CD4-positive, CD25-positive, alpha-beta regulatory T cell (primary cell): Measurements from ENCODE around the gene SLC25A13. TPM values are rescaled to one million over a fixed set of nuclear protein-coding genes. Genes with fewer than 3 reads are reported as not detected.
A peak's percentile ranks its signal among the peaks of the same experiment; 100 is the strongest.

ENCODE experiments used
- ATAC-seq, 2 donors: fragments of 150-1000 bp; cut with Tn5 transposase; one replicate each; pipeline ENCODE4 v1.10.0; 2021; ENCODE audit warnings: low read depth in 2 of 2, moderate number of reproducible peaks in 2 of 2, moderate library complexity in 1 of 2
- DNase-seq, 3 donors: peaks; one replicate each; pipeline versions ENCODE4 v3.0.0 to v3.0.0-alpha.2; 2012 to 2022; ENCODE audit warnings: mixed read lengths in 1 of 3
- H3K27ac ChIP-seq: one replicate; pipeline ENCODE4 v1.7.0; 2013; ENCODE audit warnings: mild to moderate bottlenecking, low read length; ENCODE audit not compliant: insufficient read depth, poor library complexity, severe bottlenecking
- H3K27me3 ChIP-seq: one replicate; pipeline ENCODE4 v1.7.0; 2013; ENCODE audit warnings: low read length; ENCODE audit not compliant: control insufficient read depth, insufficient read depth
- H3K36me3 ChIP-seq: one replicate; pipeline ENCODE4 v1.7.0; 2013; ENCODE audit warnings: mild to moderate bottlenecking, low read length, moderate library complexity; ENCODE audit not compliant: control insufficient read depth, insufficient read depth
- H3K4me1 ChIP-seq: 2 replicates; pipeline ENCODE4 v1.7.0; 2013; ENCODE audit warnings: mild to moderate bottlenecking, low read length; ENCODE audit not compliant: insufficient read depth, control insufficient read depth, poor library complexity, severe bottlenecking
- H3K4me3 ChIP-seq: one replicate; pipeline ENCODE4 v1.7.0; 2013; ENCODE audit warnings: low read depth, mild to moderate bottlenecking, low read length, moderate library complexity
- H3K9me3 ChIP-seq, 2 experiments: 1 replicate in 1 of 2; 2 replicates in 1 of 2; pipeline ENCODE4 v1.7.0; 2013; ENCODE audit warnings: low read length in 2 of 2, mild to moderate bottlenecking in 1 of 2, moderate library complexity in 1 of 2; ENCODE audit not compliant: control insufficient read depth in 2 of 2
- H3K27ac Mint-ChIP-seq, 3 donors: one replicate each; pipeline ENCODE4 v1.8.0; 2020 to 2022; ENCODE audit warnings: mild to moderate bottlenecking in 3 of 3, mixed read lengths in 3 of 3, moderate library complexity in 2 of 3
- H3K27me3 Mint-ChIP-seq: one replicate; pipeline ENCODE4 v1.8.0; 2022; ENCODE audit warnings: mild to moderate bottlenecking, mixed read lengths
- H3K36me3 Mint-ChIP-seq: one replicate; pipeline ENCODE4 v1.8.0; 2020; ENCODE audit warnings: mixed read lengths
- H3K4me1 Mint-ChIP-seq, 4 donors: one replicate each; pipeline ENCODE4 v1.8.0; 2020 to 2022; ENCODE audit warnings: mixed read lengths in 4 of 4, mild to moderate bottlenecking in 1 of 4
- H3K4me3 Mint-ChIP-seq, 4 donors: one replicate each; pipeline ENCODE4 v1.8.0; 2020 to 2022; ENCODE audit warnings: mild to moderate bottlenecking in 4 of 4, mixed read lengths in 4 of 4, moderate library complexity in 3 of 4
- H3K9me3 Mint-ChIP-seq, 7 donors: one replicate each; pipeline ENCODE4 v1.8.0; 2020 to 2022; ENCODE audit warnings: mixed read lengths in 7 of 7, mild to moderate bottlenecking in 3 of 7, moderate library complexity in 2 of 7
- polyA plus RNA-seq, 4 donors: library from polyadenylated mRNA; unstranded; fragments of 300-500 nt; fragmentation: Illumina TruSeq; gene quantifications; one replicate each; pipeline ENCODE4 v1.2.3, GENCODE V29; 2021
- total RNA-seq: library from RNA; stranded (reverse); gene quantifications from one replicate; pipeline ENCODE4 v1.2.3, GENCODE V29; 2022

Gene SLC25A13
- total and polyA plus RNA-seq, 5 donors from 2014 or later = 7.6 to 14.5 (median 8.7) TPM

DNA sequence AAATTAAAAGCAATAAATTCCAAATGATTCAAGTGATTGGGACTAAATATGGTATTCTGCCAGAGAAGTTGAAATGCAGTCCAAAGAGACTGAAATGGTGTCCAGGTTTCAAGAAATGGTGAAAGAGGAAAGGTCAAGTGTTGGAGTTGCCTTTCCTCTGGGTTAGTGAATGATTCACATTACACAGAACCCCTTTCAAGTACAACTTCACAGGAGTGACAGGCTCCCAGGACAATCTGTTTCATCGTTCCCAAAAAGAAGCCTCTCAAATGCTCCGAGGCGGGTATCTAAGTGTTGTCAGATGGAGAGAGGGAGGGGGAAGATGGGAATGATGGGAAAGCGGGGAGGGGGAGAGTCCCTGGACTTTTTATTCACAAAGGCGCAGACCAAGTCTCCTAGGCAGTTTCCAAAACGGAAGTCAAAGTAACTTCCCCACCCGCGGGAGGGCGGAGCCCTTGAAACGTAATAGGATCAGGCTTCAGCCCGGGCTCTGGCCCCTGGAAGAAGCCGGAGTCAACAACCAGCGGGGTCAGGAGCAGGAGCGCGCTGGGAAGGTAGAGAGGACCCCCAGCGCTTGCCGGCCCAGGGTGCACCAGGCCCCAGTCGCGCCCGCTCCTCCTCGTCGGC is 754 bp downstream of the SLC25A13 start:
- H3K9me3 Mint-ChIP-seq = peaks cover 0 to 1% (median 0%) of the 10 kb centered on the region in 7 donors
- H3K27me3 Mint-ChIP-seq = no peaks in the 10 kb centered on the region

GRCh38 chr7:96320442-96320841 is 1.5 kb downstream of the SLC25A13 start:
- H3K36me3 Mint-ChIP-seq = no peaks in the 10 kb centered on the region
- Histone ChIP-seq H3K9me3 (no peaks in the 10 kb centered on the region), H3K4me3 (peak overlapping the region; percentile 90), H3K36me3 (no peaks in the 10 kb centered on the region), H3K27ac (peak overlapping the region; percentile 68), H3K4me1 (peaks cover 19% of the 10 kb centered on the region), H3K27me3 (no peaks in the 10 kb centered on the region)
- H3K4me3 Mint-ChIP-seq = peak overlapping the region; percentile 91 to 98 (median 93)
- peak overlapping the region; percentile 93 to 98 (median 94) for H3K27ac Mint-ChIP-seq
- no peaks in the 10 kb centered on the region for H3K27me3 Mint-ChIP-seq
- H3K9me3 Mint-ChIP-seq = peaks cover 0 to 1% (median 0%) of the 10 kb centered on the region in 7 donors
- DNase-seq (peak in 1 of 3 donors; percentile 17), ATAC-seq (no peak)
- peaks cover 25 to 48% (median 31%) of the 10 kb centered on the region in 4 donors for H3K4me1 Mint-ChIP-seq

More for the DNA sequence above, 754 bp downstream of the SLC25A13 start:
- Mint-ChIP-seq H3K36me3 (no peaks in the 10 kb centered on the region), H3K4me1 (peaks cover 23 to 48% (median 31%) of the 10 kb centered on the region in 4 donors), H3K27ac (peak overlapping the region; percentile 93 to 98 (median 94)), H3K4me3 (peak overlapping the region; percentile 91 to 98 (median 93))
- ATAC-seq (peak; percentile 27 to 40), DNase-seq (peak in 2 of 3 donors; percentile 32 to 75)
- H3K4me1 ChIP-seq = peaks cover 19% of the 10 kb centered on the region
- H3K36me3 ChIP-seq = no peaks in the 10 kb centered on the region
- peak overlapping the region; percentile 68 for H3K27ac ChIP-seq
- no peaks in the 10 kb centered on the region for H3K27me3 ChIP-seq
- peak overlapping the region; percentile 90 for H3K4me3 ChIP-seq
- no peaks in the 10 kb centered on the region for H3K9me3 ChIP-seq

GRCh38 chr7:96319439-96319838 is 2.5 kb downstream of the SLC25A13 start:
- DNase-seq (no peak), ATAC-seq (no peak)
- Mint-ChIP-seq H3K36me3 (no peaks in the 10 kb centered on the region), H3K27ac (peak overlapping the region in 1 of 3 donors; percentile 25), H3K4me3 (peak overlapping the region in 1 of 4 donors; percentile 91), H3K27me3 (no peaks in the 10 kb centered on the region), H3K4me1 (peaks cover 25 to 52% (median 33%) of the 10 kb centered on the region in 4 donors), H3K9me3 (no peaks in the 10 kb centered on the region)
- Histone ChIP-seq H3K9me3 (no peaks in the 10 kb centered on the region), H3K36me3 (no peaks in the 10 kb centered on the region), H3K27ac (no peak overlapping the region), H3K27me3 (no peaks in the 10 kb centered on the region), H3K4me3 (peak overlapping the region; percentile 16), H3K4me1 (peaks cover 19% of the 10 kb centered on the region)

DNA sequence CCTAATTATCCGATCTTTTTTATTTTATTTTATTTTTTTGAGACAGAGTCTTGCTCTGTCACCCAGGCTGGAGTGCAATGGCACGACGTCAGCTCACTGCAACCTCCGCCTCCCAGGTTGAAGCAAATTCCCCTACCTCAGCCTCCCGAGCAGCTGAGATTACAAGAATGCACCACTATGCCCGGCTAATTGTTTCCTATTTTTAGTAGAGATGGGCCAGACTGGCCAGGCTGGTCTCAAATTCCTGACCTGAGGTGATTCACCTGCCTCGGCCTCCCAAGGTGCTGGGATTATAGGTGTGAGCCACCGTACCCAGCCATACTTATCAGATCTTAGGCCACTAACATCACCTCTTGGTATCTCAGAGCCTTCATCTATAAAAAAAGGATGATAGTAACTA is 4.9 kb downstream of the SLC25A13 start:
- Histone ChIP-seq H3K4me1 (peaks cover 13% of the 10 kb centered on the region), H3K27ac (no peak overlapping the region), H3K36me3 (no peaks in the 10 kb centered on the region), H3K9me3 (no peaks in the 10 kb centered on the region), H3K27me3 (no peaks in the 10 kb centered on the region), H3K4me3 (no peak overlapping the region)
- Mint-ChIP-seq H3K27ac (no peak overlapping the region), H3K9me3 (no peaks in the 10 kb centered on the region), H3K4me1 (peaks cover 33 to 49% (median 42%) of the 10 kb centered on the region in 4 donors), H3K4me3 (peak overlapping the region in 1 of 4 donors; percentile 5), H3K36me3 (peaks cover 5% of the 10 kb centered on the region), H3K27me3 (no peaks in the 10 kb centered on the region)
- ATAC-seq = no peak
- no peak for DNase-seq

DNA sequence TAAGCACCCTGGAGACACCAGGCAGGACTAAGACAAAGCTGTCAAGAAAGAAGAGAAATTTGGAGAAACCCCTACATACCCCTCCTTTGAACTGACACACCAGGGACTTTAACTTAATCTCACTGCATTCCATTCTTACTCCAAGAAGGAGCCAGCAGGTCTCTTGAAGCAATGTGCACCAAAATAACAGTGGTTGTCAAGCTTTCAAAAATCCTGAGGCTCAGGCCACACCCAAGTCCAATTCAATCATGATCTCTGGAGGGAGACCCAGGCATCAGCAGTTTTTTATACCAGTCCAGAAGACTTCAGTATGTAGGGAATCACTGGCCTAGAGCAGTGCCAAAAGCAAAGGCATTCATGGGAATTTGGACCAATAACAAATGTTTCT is 6.8 kb downstream of the SLC25A13 start:
- Mint-ChIP-seq H3K27me3 (no peaks in the 10 kb centered on the region), H3K36me3 (peaks cover 5% of the 10 kb centered on the region)

DNA sequence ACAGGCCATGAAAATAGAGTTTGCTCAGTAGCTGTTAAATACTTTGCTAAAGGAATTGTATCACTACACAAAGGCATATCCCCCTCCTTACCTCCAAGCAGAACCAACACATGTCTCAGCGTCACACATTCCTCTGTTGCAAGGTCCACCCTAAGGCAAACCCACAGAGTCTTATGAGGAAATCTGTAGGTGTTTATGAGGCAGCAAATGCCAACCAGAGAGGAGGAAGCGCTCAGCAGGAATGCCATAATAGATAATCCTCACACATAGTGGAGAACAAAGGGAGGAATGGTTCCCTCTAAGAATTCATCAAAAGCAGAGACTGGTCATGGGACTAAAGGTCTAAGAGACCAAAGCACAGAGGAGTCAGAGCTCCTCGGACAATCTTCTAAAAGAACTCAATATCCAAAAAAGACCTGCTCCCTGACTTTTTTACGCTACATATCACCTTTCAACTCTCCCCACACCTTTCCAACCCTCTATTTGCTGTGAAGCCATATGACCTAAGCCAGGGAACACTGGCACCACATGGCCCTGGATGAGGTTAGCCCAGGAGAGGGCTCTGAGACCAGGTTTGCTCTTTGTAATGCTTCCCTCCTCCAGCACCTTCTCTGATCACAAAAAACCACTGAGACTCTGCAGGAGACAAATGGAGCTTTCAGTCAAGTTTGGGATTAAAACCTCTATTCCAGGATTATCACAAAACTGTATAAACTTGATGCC is 7.3 kb downstream of the SLC25A13 start:
- Histone ChIP-seq H3K4me1 (peaks cover 3% of the 10 kb centered on the region), H3K4me3 (no peak overlapping the region), H3K9me3 (no peaks in the 10 kb centered on the region), H3K36me3 (no peaks in the 10 kb centered on the region), H3K27ac (no peak overlapping the region), H3K27me3 (no peaks in the 10 kb centered on the region)
- H3K4me3 Mint-ChIP-seq = no peak overlapping the region
- H3K36me3 Mint-ChIP-seq = peaks cover 5% of the 10 kb centered on the region
- DNase-seq (no peak), ATAC-seq (no peak)
- no peaks in the 10 kb centered on the region for H3K9me3 Mint-ChIP-seq
- H3K27ac Mint-ChIP-seq = no peak overlapping the region
- H3K4me1 Mint-ChIP-seq = peaks cover 34 to 51% (median 36%) of the 10 kb centered on the region in 4 donors
- H3K27me3 Mint-ChIP-seq = no peaks in the 10 kb centered on the region

More for the DNA sequence above, 6.8 kb downstream of the SLC25A13 start:
- Histone ChIP-seq H3K9me3 (no peaks in the 10 kb centered on the region), H3K27ac (no peak overlapping the region), H3K4me3 (no peak overlapping the region), H3K4me1 (peaks cover 3% of the 10 kb centered on the region), H3K27me3 (no peaks in the 10 kb centered on the region), H3K36me3 (no peaks in the 10 kb centered on the region)
- Mint-ChIP-seq H3K27ac (no peak overlapping the region), H3K4me1 (peaks cover 34 to 51% (median 38%) of the 10 kb centered on the region in 4 donors), H3K9me3 (no peaks in the 10 kb centered on the region), H3K4me3 (no peak overlapping the region)
- DNase-seq (no peak), ATAC-seq (no peak)

DNA sequence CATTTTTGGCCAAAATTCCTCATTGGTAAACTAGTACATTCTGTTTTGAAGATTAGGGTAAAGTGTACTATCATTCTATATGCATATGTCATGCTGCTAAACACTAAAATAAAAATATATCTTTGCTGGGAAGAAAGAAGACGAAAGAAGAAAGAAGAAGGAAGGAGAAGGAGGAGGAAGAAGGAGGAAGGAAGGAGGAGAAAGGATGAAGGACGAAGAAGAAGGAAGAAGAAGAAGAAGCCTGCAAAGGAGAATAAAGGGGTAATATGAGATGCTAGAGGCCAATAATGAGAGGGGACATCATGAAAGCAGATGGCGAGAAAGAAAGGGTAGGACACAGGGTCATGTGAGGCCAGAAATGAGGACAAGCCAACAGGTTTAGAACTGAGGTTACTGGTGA is 8.0 kb downstream of the SLC25A13 start:
- peaks cover 5% of the 10 kb centered on the region for H3K36me3 Mint-ChIP-seq
- ATAC-seq = no peak
- no peak overlapping the region for H3K27ac Mint-ChIP-seq
- H3K4me3 Mint-ChIP-seq = no peak overlapping the region
- DNase-seq = no peak
- no peaks in the 10 kb centered on the region for H3K9me3 ChIP-seq
- H3K4me1 Mint-ChIP-seq = peaks cover 34 to 52% (median 39%) of the 10 kb centered on the region in 4 donors
- H3K36me3 ChIP-seq = no peaks in the 10 kb centered on the region
- no peak overlapping the region for H3K27ac ChIP-seq
- H3K4me3 ChIP-seq = no peak overlapping the region
- H3K9me3 Mint-ChIP-seq = no peaks in the 10 kb centered on the region
- no peaks in the 10 kb centered on the region for H3K27me3 Mint-ChIP-seq
- H3K4me1 ChIP-seq = peaks cover 3% of the 10 kb centered on the region
- H3K27me3 ChIP-seq = no peaks in the 10 kb centered on the region
